Brain microvascular endothelial cell (primary cell): ENCODE results near the gene CREB3.

Experiments used
- DNase-seq: peaks from one replicate; pipeline ENCODE4 v3.0.0-alpha.2; 2020
- H3K27ac ChIP-seq: fragments of 250-450 bp; sonication (Bioruptor Pico); 2 replicates; pipeline ENCODE4 v1.5.1; 2020; ENCODE audit warnings: mild to moderate bottlenecking, moderate library complexity
- H3K27me3 ChIP-seq: fragments of 250-450 bp; sonication (Bioruptor Pico); replicated peaks from 2 replicates; pipeline ENCODE4 v1.5.1; 2020; ENCODE audit warnings: mild to moderate bottlenecking
- H3K36me3 ChIP-seq: fragments of 250-450 bp; sonication (Bioruptor Pico); replicated peaks from 2 replicates; pipeline ENCODE4 v1.5.1; 2020; ENCODE audit warnings: mild to moderate bottlenecking
- H3K4me3 ChIP-seq: 2 replicates; pipeline ENCODE4 v1.5.1; 2011; ENCODE audit warnings: low read depth, mild to moderate bottlenecking, control low read depth, low read length, moderate library complexity
- CTCF ChIP-seq: IDR thresholded peaks from 2 replicates; pipeline ENCODE4 v1.5.1; 2011; ENCODE audit warnings: low read depth, mild to moderate bottlenecking, moderate library complexity, low read length, control low read depth, inconsistent platforms; ENCODE audit errors: missing control alignments
- in situ Hi-C: cut with HindIII; loops from 2 replicates; pipeline ENCODE4 v1.10.0; 2017; ENCODE audit warnings: low sequenced_read_pairs, low pct_ligation_motif_present

The CREB3 gene

GRCh38 chr9:35705372-35705771 is 27.1 kb upstream of the CREB3 start:
- Histone ChIP-seq H3K4me3 (no peak overlapping the region), H3K27me3 (no peaks in the 10 kb centered on the region), H3K27ac (no peak overlapping the region), H3K36me3 (peaks cover 94% of the 10 kb centered on the region)
- no peak for DNase-seq
- no peak for TF ChIP-seq CTCF
- in situ Hi-C loops, result no loop called here

DNA sequence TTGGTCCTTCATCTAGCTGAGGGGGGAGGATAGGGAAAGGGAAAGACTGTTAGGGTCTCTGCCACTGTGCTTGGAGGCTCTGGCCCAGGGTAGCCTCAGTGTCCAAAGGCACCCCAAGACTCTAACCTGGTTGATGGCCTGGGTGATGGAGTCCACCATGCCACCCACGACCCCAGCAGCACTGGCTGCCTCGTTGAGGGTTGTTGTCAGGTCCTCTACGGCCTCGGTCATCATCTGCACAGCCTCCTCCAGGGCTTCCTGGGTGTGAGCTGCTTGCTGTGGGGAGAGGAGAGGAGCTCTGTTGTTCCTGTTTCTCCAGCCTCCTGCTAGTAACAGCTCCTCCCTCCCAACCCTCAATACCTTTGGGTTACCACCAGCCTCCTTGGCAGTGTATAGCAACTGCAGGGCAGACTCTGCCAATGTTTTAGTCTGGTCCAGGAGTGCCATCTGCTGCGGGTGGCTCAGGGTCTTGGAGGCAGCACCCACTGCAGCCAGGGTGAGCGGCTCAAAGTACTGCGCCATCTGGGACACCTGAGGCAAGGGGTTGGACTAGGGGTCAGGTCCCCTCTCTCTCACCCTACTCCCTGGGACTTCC is 26.5 kb upstream of the CREB3 start:
- Histone ChIP-seq H3K27me3 (no peaks in the 10 kb centered on the region), H3K27ac (no peak overlapping the region), H3K4me3 (no peak overlapping the region), H3K36me3 (peaks cover 94% of the 10 kb centered on the region)
- no peak for TF ChIP-seq CTCF
- no peak for DNase-seq
- in situ Hi-C loops, result no loop called here

DNA sequence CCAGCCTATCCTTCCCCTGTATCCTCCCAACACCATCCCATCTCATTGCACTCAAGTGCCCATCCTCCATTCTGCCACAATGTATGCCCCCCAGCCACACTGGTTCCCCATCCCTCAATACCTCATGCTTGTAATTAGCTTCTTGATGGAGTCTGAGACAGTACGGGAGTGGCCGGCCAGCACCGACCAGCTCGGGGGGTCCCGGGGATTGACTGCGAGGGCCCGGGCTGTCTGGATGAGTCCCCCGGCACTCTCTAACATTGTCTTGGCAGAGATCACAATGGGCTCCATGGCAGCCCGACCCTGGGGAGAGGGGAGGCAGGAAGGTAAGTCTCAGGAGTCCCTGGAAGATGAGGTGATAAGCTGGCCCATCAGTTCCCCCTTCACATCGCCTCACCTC is 25.5 kb upstream of the CREB3 start:
- in situ Hi-C loops, result no loop called here
- H3K27me3 ChIP-seq, result no peaks in the 10 kb centered on the region
- no peak for TF ChIP-seq CTCF
- no peak for DNase-seq
- H3K27ac ChIP-seq, result no peak overlapping the region
- no peak overlapping the region for H3K4me3 ChIP-seq
- H3K36me3 ChIP-seq, result peaks cover 94% of the 10 kb centered on the region

DNA sequence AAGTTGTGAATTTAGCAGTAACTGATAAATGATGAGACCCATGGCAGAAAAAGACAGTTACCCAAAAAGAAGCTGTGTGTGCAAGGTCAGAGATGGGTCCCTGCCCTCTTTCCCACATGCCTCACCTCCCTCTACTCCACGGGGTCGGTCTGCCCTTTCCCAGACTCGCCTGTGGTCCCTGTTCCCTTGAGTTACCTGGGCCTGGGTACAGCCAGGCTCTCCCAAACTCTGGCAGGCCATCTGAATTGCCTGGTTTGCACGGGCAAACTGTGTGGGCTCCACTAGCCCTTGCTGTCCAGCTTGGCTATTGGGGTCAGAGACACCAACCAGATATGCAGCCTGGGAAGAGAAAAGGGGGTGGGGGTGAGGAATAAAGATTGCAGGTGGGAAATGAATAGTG is 24.3 kb upstream of the CREB3 start:
- Histone ChIP-seq H3K4me3 (no peak overlapping the region), H3K36me3 (peaks cover 94% of the 10 kb centered on the region), H3K27ac (no peak overlapping the region), H3K27me3 (no peaks in the 10 kb centered on the region)
- in situ Hi-C loops, result no loop called here
- TF ChIP-seq CTCF, result no peak
- no peak for DNase-seq

- TF ChIP-seq CTCF, result no peak
- in situ Hi-C loops, result no loop called here
- Histone ChIP-seq H3K36me3 (peaks cover 94% of the 10 kb centered on the region), H3K27me3 (no peaks in the 10 kb centered on the region), H3K27ac (no peak overlapping the region), H3K4me3 (no peak overlapping the region)
- no peak for DNase-seq
Measured at GRCh38 chr9:35710818-35711500, 21.5 kb upstream of the CREB3 start.
